Posterior cingulate gyrus (tissue), 11 donors: ENCODE measurements around the gene AP5S1.
A peak's percentile ranks its signal among the peaks of the same experiment; 100 is the strongest.

Source experiments
- DNase-seq, 10 donors: peaks; one replicate each; pipeline versions ENCODE4 v3.0.0 to v3.0.0-alpha.2; 2020 to 2021; ENCODE audit warnings: mixed read lengths in 3 of 10
- intact Hi-C: fragments of 100-400 bp; cut with DNase I; formaldehyde crosslinking; loops from one replicate; pipeline ENCODE4 v1.15.1; 2023

The AP5S1 gene

DNA sequence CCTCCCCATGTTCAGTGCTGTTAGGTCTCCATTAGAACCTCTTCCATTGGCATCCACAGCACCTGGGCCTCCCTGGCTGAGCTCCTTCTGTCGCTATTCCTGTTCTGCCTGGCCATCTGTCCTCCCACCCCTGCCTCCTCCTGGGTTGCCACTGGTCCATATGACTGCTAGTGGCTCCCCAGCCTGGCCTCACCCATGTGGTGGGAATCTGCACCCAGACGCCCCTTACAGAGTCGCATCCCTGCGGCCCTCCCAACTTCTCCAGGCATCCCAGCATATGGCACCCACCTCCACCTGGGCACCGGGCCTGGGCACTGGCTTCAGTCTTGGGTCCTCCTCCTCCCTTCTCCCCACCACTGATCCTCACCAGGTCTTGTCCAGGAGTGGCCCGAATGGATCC, 16.5 kb upstream of the AP5S1 start:
- intact Hi-C loops = no loop called here
- DNase-seq = peak in 3 of 10 donors; percentile 62 to 72 (median 63)

DNA sequence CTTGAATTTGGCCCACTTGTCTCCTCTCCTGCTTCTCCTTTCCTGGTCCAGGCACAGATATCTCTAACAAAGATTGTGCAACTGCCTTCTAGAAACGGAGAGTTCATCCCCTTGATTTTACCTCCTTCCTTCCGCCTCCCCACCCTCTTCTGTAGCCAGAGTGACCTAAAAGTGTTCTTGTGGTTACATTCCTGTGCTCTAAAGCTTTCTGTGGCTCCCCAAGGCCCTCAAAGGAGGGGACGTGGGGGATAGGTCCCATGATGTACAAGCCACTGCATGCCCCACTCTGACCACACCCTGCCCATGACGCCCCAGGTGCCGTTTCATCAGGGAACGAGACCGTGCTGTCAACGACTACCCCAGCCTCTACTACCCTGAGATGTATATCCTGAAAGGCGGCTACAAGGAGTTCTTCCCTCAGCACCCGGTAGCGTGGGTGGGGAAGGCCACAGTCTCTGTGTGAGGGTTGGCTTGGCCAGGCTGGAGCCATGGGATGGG, 16.0 kb upstream of the AP5S1 start:
- intact Hi-C loops = no loop called here

DNA sequence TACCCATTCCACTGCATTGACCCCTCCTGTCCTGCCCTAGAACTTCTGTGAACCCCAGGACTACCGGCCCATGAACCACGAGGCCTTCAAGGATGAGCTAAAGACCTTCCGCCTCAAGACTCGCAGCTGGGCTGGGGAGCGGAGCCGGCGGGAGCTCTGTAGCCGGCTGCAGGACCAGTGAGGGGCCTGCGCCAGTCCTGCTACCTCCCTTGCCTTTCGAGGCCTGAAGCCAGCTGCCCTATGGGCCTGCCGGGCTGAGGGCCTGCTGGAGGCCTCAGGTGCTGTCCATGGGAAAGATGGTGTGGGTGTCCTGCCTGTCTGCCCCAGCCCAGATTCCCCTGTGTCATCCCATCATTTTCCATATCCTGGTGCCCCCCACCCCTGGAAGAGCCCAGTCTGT, 15.6 kb upstream of the AP5S1 start:
- DNase-seq = peak in 3 of 10 donors; percentile 44 to 70 (median 52)
- intact Hi-C loops = no loop called here

More for the DNA sequence above, 16.0 kb upstream of the AP5S1 start:
- DNase-seq = peak in 3 of 10 donors; percentile 39 to 65 (median 49)

DNA sequence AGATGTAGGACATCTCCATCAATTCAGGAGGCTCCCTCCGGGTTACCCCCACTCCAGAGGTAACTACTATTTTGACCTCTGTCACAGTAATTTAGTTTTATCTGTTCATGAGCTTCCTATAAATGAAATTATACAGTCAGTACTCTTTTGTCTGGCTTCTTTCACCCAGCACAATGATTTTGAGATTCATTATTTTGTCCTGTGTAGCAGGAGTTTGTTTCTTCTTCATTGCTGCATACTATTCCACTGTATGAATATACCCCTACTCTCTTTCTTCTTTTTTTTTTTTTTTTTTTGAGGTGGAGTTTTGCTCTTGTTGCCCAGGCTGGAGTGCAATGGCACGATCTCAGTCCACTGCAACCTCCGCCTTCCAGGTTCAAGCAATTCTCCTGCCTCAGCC, 11.8 kb upstream of the AP5S1 start:
- intact Hi-C loops = no loop called here
- no peak for DNase-seq

DNA sequence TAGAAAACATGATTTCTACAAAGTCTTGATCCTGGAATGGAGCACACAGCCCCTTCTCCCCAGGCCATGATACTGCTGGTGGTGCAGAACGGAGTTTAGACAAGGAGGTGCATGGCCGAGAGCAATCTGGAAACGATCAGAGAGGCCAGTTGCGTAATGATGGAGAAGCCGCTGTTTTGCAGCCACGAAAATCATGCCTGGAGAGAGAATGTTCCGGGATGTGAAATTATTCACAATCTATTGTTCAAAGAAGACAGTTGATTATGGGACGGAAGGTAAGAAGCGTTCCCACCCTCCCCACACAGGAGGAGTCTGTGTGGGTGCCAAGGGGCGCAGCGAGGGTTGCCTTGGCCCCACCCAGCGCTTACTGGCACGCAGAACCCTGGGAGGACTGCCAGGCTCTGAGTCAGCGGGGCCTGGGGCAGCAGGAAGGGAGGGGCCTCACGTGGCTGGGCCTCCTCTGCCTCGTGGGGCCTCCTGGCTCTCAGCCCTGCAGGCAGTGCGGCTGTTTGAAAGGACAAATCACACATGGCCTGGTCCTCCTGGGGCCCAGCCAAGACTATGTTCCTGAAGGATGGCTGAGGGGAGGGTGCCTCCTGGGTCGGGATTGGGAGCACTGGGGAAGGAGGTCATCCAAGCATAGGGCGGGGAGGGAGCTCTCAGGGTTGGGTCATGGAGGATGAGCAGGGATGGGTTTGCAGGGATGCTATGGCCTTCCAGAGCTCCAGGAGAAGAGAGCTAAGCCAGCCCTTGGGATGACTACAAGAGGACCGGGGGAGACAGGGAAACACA, 8.7 kb upstream of the AP5S1 start:
- intact Hi-C loops = no loop called here
- peak; percentile 94 to 99 (median 96) for DNase-seq

DNA sequence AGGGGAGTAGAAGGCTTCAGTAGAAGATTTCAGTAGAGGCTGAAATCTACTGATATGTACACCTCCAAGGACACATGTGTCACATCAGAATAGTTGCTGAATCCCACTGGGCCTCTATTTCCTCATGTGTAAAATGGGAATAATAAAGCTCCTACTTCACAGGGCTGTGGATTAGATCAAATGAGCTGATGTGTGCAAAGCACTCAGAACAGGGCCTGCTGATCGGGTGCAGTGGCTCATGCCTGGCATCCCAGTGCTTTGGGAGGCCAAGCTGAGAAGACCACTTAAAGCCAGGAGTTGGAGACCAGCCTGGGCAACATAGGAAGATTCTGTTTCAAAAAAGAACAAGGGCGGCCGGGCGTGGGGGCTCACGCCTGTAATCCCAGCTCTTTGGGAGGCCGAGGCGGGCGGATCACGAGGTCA, 8.1 kb upstream of the AP5S1 start:
- intact Hi-C loops = no loop called here
- DNase-seq = peak in 2 of 10 donors; percentile 26 to 59

DNA sequence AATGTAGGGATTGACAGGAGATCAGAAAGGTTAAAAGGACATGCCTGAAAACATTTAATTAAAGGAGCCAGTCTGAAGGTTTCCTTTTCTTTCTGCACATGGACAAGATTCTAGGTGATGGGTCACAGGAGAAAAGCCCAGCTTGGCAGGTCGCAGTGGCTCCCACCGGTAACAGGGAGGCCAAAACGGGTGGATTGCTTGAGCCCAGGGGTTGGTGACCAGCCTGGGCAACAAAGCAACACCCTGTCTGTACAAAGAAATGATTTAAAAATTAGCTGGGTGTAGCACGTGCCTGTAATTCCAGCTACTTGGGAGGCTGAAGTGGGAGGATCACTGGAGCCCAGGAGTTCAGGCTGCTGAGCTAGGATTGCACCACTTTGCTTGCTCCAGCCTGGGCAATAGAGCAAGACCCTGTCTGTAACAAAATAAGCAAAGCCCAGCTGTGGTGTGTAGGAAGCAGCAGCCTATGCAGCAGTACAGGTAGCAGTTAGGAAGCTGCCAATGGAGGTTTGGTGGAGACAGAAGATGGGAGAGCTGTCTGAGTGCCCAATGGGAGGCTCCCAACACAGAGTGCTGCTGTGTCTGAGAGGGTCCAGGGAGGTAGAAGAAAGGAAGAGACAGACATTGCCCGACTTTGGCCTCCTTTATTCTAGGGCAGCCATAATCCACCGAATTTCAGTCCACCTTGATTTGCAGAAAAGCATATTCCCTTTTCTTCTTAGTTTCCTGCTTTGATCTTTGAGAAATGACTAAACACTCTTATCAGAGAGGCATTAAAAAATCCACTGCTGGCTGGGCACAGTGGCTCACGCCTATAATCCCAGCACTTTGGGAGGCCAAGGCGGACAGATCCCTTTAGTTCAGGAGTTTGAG, 7.1 kb upstream of the AP5S1 start:
- intact Hi-C loops = no loop called here
- DNase-seq = peak in 3 of 10 donors; percentile 23 to 59 (median 44)

DNA sequence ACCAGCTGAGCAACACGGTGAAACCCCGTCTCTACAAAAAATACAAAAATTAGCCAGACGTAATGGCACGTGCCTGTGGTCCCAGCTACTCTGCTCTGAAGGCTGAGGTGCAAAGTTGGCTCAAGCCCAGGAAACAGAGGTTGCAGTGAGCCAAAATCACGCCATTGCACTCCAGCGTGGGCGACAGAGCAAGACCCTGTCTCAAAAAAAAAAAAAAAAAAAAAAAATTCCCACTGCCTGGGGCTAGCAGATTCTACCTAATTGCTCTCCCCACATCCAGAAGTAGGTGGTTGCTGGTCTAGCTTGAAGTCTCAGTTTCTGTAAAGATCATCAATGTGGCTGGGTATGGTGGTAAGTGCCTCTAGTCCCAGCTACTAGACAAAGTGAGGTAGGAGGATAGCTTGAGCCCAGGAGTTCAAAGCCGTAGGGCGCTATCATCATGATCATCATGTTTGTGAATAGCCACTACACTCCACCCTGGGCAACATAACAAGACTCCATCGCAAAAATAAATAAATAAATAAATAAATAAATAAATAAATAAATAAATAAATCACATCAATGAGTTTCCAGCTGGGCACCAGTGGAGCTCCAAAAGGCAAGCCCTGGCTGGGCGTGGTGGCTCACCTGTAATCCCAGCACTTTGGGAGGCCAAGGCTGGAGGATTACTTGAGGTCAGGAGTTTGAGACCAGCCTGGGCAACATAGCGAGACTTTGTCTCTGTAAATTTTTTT, 6.3 kb upstream of the AP5S1 start:
- intact Hi-C loops = no loop called here
- DNase-seq = peak in 3 of 10 donors; percentile 37 to 59 (median 38)

DNA sequence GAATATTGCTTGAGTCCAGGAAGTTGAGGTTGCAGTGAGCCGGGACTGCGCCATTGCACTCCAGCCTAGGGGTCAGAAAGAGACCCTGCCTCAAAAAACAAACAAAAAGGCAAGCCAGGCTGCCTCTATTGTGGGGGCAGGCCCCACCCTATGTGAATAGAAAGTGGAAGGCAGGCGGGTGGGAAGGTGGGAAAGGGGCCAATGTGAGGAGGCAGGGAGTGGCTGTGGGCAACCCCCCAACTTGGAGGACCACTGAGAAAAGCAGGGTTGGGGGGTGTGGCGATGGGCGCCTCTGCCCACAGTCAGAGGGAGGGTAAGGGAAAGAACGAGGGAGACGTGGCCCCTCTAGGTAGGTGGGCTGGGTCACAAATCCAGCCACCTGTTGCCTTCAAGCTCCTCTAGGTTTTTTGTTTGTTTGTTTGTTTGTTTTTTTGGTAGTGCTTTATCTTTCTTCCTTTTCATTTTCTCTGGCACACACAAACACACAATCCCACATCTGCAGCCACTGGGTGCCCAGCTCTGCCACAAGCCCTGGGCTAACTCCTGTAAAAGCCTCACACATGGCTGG, 5.3 kb upstream of the AP5S1 start:
- intact Hi-C loops = no loop called here

DNA sequence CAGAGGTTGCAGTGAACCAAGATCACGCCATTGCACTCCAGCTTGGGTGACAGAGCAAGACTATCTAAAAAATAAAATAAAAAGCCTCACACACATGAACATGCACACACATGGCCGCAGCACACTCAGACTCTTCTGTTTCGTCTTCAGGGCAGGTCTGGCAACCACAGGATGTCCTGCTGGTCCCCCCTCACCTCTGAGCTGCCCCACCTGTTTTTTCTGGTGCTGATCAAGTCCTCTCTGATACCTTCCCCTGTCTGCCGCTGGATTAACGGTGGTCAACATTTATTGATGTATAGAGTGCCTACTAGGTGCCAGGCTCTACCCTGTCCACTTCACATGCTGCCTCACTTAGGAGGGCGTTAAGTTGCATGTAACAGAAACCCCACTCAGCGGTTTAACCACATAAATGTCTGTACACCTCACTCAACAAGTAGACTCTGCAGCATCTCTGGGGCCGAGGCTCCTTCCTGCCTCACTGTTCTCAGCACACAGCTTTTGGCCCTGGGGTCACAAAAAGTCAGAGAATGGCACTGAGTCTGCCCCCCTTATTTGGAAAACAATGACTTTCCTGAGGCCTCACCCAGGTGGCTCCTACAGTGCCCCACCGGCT, 4.5 kb upstream of the AP5S1 start:
- DNase-seq = peak in 2 of 10 donors; percentile 5 to 21
- intact Hi-C loops = no loop called here

More for the DNA sequence above, 5.3 kb upstream of the AP5S1 start:
- peak in 2 of 10 donors; percentile 10 to 18 for DNase-seq

DNA sequence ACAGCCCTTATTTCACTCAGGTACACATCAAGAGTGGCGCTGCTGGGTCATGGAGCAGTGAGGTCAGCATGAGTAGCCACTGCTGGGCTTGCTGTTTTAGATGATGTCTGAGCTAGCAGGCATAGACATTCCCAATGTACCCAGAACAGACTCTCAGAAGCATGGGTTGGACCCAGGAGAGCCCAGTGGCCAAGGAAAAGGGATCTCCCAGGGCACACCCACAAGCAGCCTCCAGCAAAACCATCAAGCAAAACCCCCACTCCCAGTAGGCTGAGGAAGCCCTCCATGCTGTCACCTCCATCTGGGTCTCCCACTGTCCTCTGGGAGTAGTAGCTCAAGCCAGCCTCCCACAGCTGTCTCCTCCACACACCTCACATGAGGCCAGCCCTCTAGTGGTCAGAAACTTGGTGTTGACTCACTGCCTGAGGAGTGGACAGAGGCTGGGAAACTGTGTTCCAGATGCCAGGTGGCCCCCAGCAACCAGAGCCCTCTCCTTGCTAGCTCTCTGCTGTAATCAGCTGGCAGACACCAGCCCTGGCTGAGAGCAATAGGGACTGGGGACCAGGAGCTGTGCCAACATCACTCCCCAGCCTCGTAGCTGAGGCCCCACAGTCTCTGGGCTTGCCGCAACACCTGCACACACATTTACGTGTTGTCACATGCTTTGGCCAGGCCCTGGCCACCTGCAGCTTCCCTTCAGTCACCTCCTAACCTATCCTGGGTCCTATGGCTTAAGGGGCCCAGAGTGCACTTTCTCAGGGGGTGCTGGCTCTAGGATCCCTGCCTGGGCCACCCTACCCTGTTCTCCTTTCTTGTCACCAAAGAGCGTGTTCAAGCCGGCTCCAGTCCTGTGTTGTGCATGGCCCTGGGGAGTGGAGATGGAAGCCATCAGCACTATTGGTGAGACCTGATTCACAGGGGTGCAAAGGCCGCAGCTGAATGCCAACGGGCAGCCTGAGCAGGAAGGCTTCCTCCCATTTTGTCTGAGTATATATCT, 1.9 kb upstream of the AP5S1 start:
- intact Hi-C loops = no loop called here
- peak in 6 of 10 donors; percentile 41 to 90 (median 60) for DNase-seq

DNA sequence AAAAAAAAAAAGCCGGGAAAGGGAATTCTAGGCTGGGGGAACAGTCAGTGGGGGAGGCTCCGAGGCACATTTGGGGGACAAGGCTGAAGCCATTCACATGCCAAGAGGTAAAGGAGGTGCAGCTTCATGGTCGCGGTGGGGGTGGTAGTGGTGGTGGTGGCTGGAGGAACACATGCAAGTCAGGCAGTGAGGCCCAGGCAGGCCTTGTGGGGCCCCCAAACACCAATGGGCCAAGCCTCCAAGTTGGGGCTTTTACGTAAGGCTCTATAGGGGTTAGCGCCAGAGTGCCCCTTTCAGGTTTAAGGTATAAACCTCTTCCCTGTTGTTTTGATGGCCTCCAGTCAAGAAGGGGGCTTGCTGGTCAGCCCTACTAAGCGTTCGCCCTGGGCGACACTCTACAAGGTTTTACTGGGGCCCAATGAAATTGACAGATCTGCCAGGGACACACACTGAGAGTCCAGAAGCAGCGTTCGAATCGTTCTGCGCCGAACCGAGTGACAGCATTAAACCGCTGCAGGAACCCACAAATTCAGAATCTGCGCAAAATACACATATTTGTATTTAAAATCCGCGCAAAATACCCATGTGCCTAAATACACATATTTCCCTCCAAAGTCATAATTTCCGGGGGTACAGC, 818 bp upstream of the AP5S1 start:
- DNase-seq = peak in 2 of 10 donors; percentile 70 to 71

DNA sequence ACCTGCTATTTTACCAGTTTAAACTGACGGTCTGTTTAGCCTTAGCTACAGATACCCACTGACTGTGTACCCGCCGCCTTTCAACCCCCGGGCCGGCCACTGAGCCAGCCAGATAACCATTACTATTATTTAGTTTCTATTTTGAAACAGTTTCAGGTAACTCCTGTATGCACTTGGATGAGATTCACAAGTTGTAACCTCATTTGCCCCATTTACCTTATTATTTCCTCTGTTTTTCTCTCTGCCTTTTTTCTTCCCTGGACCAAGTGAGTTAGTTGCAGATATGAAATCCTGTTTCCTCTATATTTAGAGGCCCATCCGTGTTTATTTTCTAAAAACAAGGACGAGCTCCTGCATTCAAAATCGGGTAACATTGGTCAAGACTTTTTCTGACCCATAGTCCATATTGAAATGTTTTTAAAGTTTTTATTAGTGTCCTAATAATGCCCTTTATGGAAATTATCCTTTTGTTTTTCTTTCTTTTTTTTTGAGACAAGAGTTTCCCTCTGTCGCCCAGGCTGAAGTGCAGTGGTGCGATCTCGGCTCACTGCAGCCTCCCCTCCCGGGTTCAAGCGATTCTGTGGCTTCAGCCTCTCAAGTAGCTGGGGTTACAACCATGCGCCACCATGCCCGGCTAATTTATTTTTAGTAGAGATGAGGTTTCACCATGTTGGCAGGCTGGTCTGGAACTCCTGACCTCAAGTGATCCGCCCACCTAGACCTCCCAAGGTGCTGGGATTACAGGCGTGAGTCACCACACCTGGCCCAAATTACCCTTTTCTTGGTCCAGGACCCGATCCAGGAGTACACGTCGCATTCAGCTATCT, 767 bp downstream of the AP5S1 start:
- DNase-seq = peak in 2 of 10 donors; percentile 26 to 59
- intact Hi-C loops = loop anchor here (1.0 kb wide), 1 partner anchor 35 kb away; the partner anchor contains the start of gene CENPB

More for the DNA sequence above, 818 bp upstream of the AP5S1 start:
- intact Hi-C loops = loop anchor here (1.0 kb wide), 1 partner anchor 33 kb away; the partner anchor contains the start of gene CENPB

DNA sequence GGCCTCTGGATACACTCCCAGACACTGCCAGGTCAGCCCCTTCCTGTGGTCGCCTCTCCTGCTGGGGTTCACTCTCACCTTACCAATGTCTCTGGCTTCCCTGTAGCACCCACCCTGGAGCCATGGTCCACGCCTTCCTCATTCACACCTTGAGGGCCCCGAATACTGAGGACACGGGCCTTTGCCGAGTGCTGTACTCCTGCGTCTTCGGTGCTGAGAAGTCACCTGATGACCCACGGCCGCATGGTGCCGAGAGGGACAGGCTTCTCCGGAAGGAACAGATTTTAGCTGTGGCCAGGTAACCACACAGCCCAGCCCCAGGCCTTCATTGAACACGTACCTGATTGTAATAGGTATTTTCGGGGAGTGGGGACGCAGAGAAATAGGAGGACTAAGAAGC, 1.6 kb downstream of the AP5S1 start:
- intact Hi-C loops = no loop called here
- peak in 2 of 10 donors; percentile 35 to 57 for DNase-seq

DNA sequence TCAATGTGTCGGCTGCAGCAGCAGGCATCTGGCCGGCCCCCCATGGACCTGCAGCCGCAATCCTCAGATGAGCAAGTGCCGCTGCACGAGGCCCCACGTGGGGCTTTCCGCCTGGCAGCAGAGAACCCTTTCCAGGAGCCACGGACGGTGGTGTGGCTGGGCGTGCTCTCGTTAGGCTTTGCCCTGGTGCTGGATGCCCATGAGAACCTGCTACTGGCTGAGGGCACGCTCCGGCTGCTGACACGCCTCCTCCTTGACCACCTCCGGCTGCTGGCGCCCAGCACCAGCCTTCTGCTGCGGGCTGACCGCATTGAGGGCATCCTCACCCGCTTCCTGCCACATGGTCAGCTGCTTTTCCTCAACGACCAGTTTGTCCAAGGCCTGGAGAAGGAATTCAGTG, 3.5 kb downstream of the AP5S1 start:
- peak in 3 of 10 donors; percentile 36 to 75 (median 64) for DNase-seq
- intact Hi-C loops = no loop called here

DNA sequence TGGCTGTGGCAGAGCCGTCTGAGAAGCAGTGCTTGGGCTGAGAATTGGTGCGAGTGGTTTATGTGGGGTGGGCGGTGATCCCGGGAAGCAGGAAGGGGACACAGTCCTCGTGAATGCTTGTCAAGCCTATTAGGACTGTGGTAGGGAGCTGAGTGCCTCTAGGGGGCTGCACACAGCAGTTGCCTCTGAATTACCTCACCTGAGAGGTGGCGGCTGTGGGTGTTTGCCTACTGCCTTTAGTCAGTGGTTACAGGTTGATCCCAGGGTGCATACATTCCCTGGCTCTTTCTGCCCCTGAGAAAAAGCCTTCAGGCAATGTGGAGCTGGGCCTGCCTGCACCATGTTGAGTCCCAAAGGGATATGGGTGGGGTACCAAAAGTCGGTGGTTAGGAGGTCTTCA, 5.2 kb downstream of the AP5S1 start:
- intact Hi-C loops = no loop called here
- peak in 2 of 10 donors; percentile 18 to 57 for DNase-seq

DNA sequence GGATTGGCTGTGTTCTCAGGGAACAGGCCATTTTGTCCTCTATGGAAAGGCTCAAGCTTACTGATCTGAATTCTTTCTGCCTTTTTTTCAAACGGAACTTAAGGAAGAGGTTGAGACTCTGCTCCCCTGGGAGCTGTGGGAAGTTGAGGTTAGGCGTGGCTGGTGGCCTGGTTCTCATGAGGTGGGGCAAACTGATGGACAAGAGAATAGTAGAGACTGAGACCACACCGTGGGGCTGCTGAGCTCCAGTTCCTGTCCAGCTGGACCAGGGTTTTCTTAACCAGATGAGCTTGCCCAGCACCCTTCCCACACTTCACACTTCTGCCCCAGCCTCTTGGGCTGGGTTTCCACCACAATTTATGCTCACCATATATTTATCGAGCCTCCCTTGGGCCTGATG, 6.1 kb downstream of the AP5S1 start:
- intact Hi-C loops = no loop called here

More for the DNA sequence above, 6.1 kb downstream of the AP5S1 start:
- peak in 1 of 10 donors; percentile 24 for DNase-seq
